Measurements from ENCODE around the gene FSTL5. TPM values are rescaled to one million over a fixed set of nuclear protein-coding genes. Genes with fewer than 3 reads are reported as not detected.

Gene FSTL5
- total and polyA plus RNA-seq, 2 of the 13 experiments (the other 11 are each of a cell fraction or from before 2014, with no cell fraction given), result 0.03 to 0.07 TPM

DNA sequence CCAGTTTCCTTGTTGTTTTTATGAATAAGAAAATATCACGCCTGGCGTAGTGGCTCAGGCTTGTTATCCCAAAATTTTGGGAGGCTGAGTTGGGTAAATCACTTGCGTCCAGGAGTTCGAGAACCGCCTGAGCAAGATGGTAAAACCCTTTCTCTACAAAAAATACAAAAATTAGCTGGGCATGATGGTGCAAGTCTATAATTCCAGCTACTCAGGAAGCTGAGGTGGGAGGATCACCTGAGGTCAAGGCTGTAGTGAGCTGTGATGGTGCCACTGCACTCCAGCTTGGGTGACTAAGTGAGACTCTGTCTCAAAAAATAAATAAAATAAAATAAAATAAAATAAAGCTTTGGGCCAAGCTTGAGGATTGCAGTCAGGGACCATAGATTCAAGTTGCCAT lies 827.2 kb downstream of the FSTL5 start (continued):
- TF ChIP-seq ZNF615 (CRISPR knock-in tag; IDR thresholded peaks at IDR 0.05; ENCODE audit: borderline replicate concordance) (no peak), TEAD2 (CRISPR knock-in tag; IDR thresholded peaks at IDR 0.05) (no peak), HES4 (CRISPR knock-in tag; IDR thresholded peaks at IDR 0.05; ENCODE audit: borderline replicate concordance) (no peak), ZNF674 (CRISPR knock-in tag; IDR thresholded peaks at IDR 0.05; ENCODE audit: low read depth) (no peak)
- TF ChIP-seq, protein P1, sequence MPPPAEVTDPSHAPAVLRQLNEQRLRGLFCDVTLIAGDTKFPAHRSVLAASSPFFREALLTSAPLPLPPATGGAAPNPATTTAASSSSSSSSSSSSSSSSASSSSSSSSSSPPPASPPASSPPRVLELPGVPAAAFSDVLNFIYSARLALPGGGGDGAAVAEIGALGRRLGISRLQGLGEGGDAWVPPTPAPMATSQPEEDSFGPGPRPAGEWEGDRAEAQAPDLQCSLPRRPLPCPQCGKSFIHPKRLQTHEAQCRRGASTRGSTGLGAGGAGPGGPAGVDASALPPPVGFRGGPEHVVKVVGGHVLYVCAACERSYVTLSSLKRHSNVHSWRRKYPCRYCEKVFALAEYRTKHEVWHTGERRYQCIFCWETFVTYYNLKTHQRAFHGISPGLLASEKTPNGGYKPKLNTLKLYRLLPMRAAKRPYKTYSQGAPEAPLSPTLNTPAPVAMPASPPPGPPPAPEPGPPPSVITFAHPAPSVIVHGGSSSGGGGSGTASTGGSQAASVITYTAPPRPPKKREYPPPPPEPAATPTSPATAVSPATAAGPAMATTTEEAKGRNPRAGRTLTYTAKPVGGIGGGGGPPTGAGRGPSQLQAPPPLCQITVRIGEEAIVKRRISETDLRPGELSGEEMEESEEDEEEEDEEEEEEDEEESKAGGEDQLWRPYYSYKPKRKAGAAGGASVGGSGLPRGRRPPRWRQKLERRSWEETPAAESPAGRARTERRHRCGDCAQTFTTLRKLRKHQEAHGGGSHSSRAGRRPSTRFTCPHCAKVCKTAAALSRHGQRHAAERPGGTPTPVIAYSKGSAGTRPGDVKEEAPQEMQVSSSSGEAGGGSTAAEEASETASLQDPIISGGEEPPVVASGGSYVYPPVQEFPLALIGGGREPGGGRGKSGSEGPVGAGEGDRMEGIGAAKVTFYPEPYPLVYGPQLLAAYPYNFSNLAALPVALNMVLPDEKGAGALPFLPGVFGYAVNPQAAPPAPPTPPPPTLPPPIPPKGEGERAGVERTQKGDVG (CRISPR knock-in tag; IDR thresholded peaks at IDR 0.05; ENCODE audit: borderline replicate concordance), result no peak

DNA sequence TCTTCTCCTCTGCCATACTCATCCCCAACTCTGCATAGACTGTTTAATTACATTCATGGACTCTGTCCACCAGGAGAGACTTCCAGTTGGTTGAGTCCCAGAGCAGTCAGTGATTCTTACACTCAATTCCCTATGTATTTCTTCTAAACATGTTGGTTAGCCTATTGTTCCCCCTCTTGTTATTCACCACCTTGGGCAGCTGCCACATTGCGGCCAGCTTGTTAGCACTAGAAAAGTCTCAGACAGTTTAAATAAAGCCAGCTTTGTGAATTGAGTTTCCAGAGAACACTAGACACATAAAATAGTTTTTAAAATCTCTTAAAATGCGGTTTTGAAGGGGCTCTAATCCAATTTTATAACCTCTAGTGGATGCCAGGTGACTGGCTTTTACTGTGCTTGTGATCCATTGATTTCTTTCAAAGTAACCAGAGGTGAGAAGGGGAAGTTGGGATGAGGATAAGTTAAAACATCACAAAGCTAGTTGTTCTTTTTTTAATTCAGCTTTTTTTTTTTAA lies 827.7 kb downstream of the FSTL5 start:
- Histone ChIP-seq H3K79me2 (ENCODE audit: insufficient read depth, low read length) (no peaks in the 10 kb centered on the region), H4K20me1 (ENCODE audit: insufficient read depth, low read length) (no peaks in the 10 kb centered on the region), H3K36me3 (replicated peaks in 1 of 2; ENCODE audit: control insufficient read depth in 1 of 2, insufficient read depth in 2 of 2, low read length in 2 of 2) (no peaks in the 10 kb centered on the region), H3K4me1 (ENCODE audit: insufficient read depth, low read length) (no peaks in the 10 kb centered on the region), H3K4me3 (replicated peaks in 1 of 3; ENCODE audit: insufficient read depth in 1 of 3, low read depth in 2 of 3, low read length in 3 of 3) (no peak overlapping the region), H3K27ac (ENCODE audit: extremely low read length, insufficient read depth, low read length) (no peak overlapping the region), H3K9ac (ENCODE audit: insufficient read depth, low read depth, low read length) (no peak overlapping the region), H3K27me3 (ENCODE audit: control insufficient read depth in 1 of 2, insufficient read depth in 2 of 2, low read length in 2 of 2) (no peaks in the 10 kb centered on the region), H3K9me3 (ENCODE audit: low read length) (no peaks in the 10 kb centered on the region), H3K4me2 (ENCODE audit: low read depth, low read length) (no peak overlapping the region), H2AFZ (ENCODE audit: low read length) (no peak overlapping the region)
- BruUV-seq (replicated peaks), result no TSS peak
- ChIA-PET POLR2A (no interaction called here), CTCF (ENCODE audit: low intra/inter-chr PET ratio, low total read pairs) (no interaction called here)
- ATAC-seq (no peak), FAIRE-seq (no peak), DNase-seq (ENCODE audit: low spot score) (no peak)
- WGBS (ENCODE audit: low lambda C conversion rate), result 3% methylated on average over 2 of the region's 2 CpGs
- in situ Hi-C loops (cut with HindIII; ENCODE audit: extremely low pct_ligation_motif_present, low pct_unique_long_range_greater_than_20kb) (no loop called here), intact Hi-C loops (cut with micrococcal nuclease; ENCODE audit: unreplicated experiment) (no loop called here)
- no peak for TF ChIP-seq CHCHD3 (CRISPR knock-in tag; IDR thresholded peaks at IDR 0.05)
- TF ChIP-seq, protein P2, sequence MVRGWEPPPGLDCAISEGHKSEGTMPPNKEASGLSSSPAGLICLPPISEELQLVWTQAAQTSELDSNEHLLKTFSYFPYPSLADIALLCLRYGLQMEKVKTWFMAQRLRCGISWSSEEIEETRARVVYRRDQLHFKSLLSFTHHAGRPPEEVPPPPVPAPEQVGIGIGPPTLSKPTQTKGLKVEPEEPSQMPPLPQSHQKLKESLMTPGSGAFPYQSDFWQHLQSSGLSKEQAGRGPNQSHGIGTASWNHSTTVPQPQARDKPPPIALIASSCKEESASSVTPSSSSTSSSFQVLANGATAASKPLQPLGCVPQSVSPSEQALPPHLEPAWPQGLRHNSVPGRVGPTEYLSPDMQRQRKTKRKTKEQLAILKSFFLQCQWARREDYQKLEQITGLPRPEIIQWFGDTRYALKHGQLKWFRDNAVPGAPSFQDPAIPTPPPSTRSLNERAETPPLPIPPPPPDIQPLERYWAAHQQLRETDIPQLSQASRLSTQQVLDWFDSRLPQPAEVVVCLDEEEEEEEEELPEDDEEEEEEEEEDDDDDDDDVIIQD (CRISPR knock-in tag; IDR thresholded peaks at IDR 0.05; ENCODE audit: low read depth), result no peak
- TF ChIP-seq MAFK (conservative IDR thresholded peaks at IDR 0.05 in 1 of 2, IDR thresholded peaks at IDR 0.05 in 1 of 2; ENCODE audit: low read length in 2 of 2), result no peak
- TF ChIP-seq, protein P3, sequence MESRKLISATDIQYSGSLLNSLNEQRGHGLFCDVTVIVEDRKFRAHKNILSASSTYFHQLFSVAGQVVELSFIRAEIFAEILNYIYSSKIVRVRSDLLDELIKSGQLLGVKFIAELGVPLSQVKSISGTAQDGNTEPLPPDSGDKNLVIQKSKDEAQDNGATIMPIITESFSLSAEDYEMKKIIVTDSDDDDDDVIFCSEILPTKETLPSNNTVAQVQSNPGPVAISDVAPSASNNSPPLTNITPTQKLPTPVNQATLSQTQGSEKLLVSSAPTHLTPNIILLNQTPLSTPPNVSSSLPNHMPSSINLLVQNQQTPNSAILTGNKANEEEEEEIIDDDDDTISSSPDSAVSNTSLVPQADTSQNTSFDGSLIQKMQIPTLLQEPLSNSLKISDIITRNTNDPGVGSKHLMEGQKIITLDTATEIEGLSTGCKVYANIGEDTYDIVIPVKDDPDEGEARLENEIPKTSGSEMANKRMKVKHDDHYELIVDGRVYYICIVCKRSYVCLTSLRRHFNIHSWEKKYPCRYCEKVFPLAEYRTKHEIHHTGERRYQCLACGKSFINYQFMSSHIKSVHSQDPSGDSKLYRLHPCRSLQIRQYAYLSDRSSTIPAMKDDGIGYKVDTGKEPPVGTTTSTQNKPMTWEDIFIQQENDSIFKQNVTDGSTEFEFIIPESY (CRISPR knock-in tag; IDR thresholded peaks at IDR 0.05), result no peak
- no peak for TF ChIP-seq FOSL1 (CRISPR knock-in tag; IDR thresholded peaks at IDR 0.05; ENCODE audit: borderline replicate concordance)
- TF ChIP-seq ZNF274 (CRISPR knock-in tag; IDR thresholded peaks at IDR 0.05), result no peak
